Measurements from ENCODE around the gene GPR55.

The GPR55 gene

GRCh38 chr2:230865766-230866755, 59.0 kb downstream of the GPR55 start:
- DNase-seq, result peak in 1 of 2 donors; percentile 28

- DNase-seq, result peak in 1 of 2 donors; percentile 44
Measured at GRCh38 chr2:230865307-230865765, 59.7 kb downstream of the GPR55 start.

DNA sequence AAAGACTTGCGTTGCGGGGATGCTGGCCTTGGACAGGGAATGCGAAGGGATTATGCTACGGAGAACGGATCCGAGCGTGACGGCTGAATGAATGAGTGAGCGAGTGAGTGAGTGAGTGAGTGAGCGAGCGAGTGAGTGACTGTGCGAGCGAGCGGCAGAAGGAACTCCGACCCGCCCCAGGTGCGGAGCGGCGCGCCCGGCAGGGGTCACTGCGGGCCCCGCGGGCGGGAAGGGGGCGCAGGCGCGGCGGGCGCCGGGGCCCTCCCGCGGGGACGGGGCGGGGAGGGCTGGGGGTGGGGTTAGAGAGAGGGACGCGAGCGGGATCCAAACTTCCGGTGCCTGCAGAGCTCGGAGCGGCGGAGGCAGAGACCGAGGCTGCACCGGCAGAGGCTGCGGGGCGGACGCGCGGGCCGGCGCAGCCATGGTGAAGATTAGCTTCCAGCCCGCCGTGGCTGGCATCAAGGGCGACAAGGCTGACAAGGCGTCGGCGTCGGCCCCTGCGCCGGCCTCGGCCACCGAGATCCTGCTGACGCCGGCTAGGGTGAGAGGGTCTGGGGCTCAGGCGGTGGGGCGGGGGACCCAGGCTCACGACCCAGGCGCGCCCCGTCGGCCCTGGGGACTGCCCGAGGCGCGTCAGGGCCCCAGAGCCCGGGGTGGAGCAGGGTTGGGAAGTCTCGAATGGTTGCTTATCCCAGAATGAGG, 60.3 kb downstream of the GPR55 start, which contains the start of gene ITM2C:
TSS of gene ITM2C (plus strand) at position 338 of the 702 bp plus-strand sequence. CDS start at position 422, 84 bp downstream.
- DNase-seq, result peak; percentile 72 to 75

DNA sequence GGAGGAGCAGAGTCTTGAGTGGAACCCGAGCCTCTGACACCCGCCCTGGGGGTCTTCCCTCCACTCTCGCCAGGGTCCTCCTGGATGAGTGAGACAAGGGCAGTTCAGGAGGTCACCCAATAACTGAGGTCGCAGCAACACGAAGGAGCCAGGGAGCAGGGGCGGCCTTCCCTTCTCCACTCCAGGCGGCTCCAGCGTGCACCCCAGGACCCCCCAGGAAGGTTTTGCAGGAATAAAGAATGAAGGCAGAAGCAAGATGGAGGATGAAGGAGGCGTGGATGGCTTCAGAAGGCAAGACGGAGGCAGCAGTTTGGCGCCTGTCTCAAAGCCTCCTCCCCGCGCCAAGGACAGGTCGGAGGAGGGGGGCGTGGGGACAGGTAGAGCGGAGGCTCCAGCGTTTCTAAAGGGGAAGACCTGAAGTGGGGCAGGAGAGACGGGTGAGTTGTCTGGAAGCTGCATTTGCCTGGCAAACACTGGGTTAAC, 60.9 kb downstream of the GPR55 start:
- no peak for DNase-seq

GRCh38 chr2:230863442-230864121, 61.5 kb downstream of the GPR55 start:
- no peak for DNase-seq

DNA sequence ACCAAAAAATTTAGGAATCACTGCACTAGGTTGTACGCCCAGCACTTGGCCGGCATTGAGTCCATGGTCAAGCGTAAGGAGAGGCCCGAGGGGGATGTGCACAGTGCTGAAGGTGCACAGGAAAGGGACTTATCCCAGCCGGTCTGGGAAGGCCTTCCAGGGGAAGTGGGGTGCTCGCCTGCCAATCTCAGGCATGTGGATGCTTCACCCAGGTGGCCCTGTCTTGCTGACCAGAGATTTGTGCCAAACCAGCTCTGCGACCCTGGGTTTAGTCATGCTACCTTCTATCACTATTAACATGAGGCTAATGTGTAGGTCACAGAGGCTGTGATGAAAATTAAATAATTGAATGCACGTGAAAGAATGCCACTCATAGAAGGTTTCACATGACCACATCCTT, 62.0 kb downstream of the GPR55 start:
- DNase-seq, result no peak

DNA sequence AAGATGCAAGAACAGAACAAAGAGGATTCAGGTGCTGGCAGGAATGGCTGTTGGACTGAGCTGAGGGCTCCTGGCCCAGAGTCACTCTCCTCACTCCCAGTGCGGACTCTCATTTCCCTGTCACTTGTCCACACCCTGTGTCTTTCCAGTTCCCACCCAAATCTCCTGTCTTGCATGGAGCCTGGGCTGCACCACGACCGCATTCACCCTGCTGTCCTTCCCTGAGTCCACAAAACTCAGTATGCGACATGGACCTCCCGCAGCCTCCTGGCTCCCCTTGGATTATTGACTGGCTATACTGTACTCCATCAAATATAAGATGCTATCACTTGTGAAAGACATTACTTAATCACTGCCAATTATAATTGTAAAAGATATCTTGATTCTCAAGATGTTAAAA, 62.8 kb downstream of the GPR55 start:
- DNase-seq, result no peak

DNA sequence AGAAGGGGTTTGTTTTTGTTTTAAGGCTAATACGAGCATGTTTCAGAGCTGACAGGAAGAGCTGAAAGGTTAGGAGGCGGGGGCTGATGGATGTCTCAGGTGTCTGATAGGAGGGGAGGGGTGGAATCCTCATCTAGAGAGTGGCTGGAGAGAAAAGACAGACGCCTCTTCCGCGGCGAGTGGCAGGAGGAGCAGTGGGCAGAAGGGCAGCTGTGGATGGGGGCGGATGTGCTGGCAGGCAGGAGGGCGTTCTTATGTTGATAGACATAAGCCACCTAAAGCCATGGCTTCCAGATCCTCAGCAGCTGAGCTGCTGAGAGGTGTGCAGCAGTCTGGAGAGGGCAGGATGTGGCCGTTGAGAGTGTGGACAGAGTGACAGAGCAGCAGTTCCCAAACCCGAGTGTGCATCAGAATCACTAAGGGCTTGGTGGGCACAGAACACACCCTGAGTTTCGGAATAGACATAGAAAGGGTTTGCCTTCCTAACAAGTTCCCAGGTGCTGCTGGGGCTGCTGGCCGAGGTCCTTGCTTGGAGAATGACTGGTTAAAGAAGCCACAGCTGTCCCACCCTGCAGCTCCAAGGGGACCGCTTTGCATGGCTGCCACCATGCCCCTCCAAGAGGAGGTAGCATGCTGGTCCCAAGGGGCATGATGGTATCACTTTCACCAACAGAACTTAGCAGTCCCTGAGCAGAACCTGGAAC, 63.3 kb downstream of the GPR55 start:
- no peak for DNase-seq
